H1 (cell line): Measurements from ENCODE around the gene CEP120. TPM values are rescaled to one million over a fixed set of nuclear protein-coding genes. Genes with fewer than 3 reads are reported as not detected.

Source experiments
- CTCF ChIA-PET: fragments of 300-600 bp; sonication (Branson Sonifier 250); formaldehyde crosslinking; loops from one replicate; lab custom pipeline; 2021; ENCODE audit not compliant: partially characterized antibody; lab: Charles Lee
- POLR2A ChIA-PET: fragments of 300-600 bp; sonication (Branson Sonifier 250); formaldehyde crosslinking; loops from one replicate; lab custom pipeline; 2021; ENCODE audit warnings: inconsistent platforms; ENCODE audit not compliant: partially characterized antibody; lab: Charles Lee
- DNase-seq, 2 experiments: peaks; one replicate each; pipeline versions ENCODE4 v3.0.0 to v3.0.0-alpha.2; 2010 to 2022; ENCODE audit warnings: low spot score in 2 of 2, low read depth in 1 of 2, mixed read lengths in 1 of 2
- FAIRE-seq: peaks from 2 replicates; lab custom pipeline; 2011; peaks lifted over from hg19 to GRCh38; lab: Jason Lieb, UNC
- H2AFZ ChIP-seq: 2 replicates; pipeline ENCODE4 v1.8.1; 2012; ENCODE audit warnings: low read length, inconsistent platforms
- H2AK5ac ChIP-seq: 2 replicates; pipeline ENCODE4 v1.6.1; 2013; ENCODE audit warnings: low read depth, low read length
- H2BK120ac ChIP-seq: replicated peaks from 2 replicates; pipeline ENCODE3; 2013; ENCODE audit warnings: low read depth, low read length, inconsistent platforms
- H2BK12ac ChIP-seq: 2 replicates; pipeline ENCODE4 v1.6.1; 2013; ENCODE audit warnings: low read depth, low read length
- H2BK15ac ChIP-seq: 2 replicates; pipeline ENCODE4 v1.6.1; 2013; ENCODE audit warnings: low read length
- H2BK20ac ChIP-seq: 2 replicates; pipeline ENCODE4 v1.6.1; 2013; ENCODE audit warnings: low read length
- H2BK5ac ChIP-seq: 2 replicates; pipeline ENCODE4 v1.6.1; 2013; ENCODE audit warnings: low read depth, low read length
- H3K14ac ChIP-seq: 2 replicates; pipeline ENCODE4 v1.6.1; 2013; ENCODE audit warnings: inconsistent platforms; ENCODE audit not compliant: insufficient read length
- H3K18ac ChIP-seq: 2 replicates; pipeline ENCODE4 v1.6.1; 2013; ENCODE audit warnings: low read length; ENCODE audit errors: extremely low read depth
- H3K23ac ChIP-seq: 2 replicates; pipeline ENCODE4 v1.6.1; 2013; ENCODE audit warnings: inconsistent platforms; ENCODE audit not compliant: insufficient read length
- H3K23me2 ChIP-seq: 2 replicates; pipeline ENCODE4 v1.6.1; 2013; ENCODE audit warnings: low read depth, low read length
- H3K27ac ChIP-seq: 2 replicates; pipeline ENCODE4 v1.6.1; 2011; ENCODE audit warnings: low read depth, low read length, inconsistent platforms
- H3K27me3 ChIP-seq, 4 experiments: replicated peaks in 1 of 4; 1 replicate in 1 of 4; 2 replicates in 3 of 4; pipeline versions ENCODE4 v1.6.1 to v1.8.1; 2011 to 2013; ENCODE audit warnings: low read length in 3 of 4, mild to moderate bottlenecking in 3 of 4, inconsistent platforms in 2 of 4, mixed read lengths in 2 of 4, moderate library complexity in 1 of 4; ENCODE audit not compliant: control insufficient read depth in 3 of 4, insufficient read depth in 3 of 4; ENCODE audit errors: extremely low read depth in 1 of 4
- H3K36me3 ChIP-seq, 4 experiments: 2 replicates each; pipeline versions ENCODE4 v1.6.1 to v1.8.1; 2011 to 2013; ENCODE audit warnings: mild to moderate bottlenecking in 4 of 4, low read length in 3 of 4, moderate library complexity in 2 of 4, control low read depth in 1 of 4, inconsistent platforms in 1 of 4; ENCODE audit not compliant: insufficient read depth in 4 of 4, control insufficient read depth in 2 of 4
- H3K4ac ChIP-seq: replicated peaks from 2 replicates; pipeline ENCODE3; 2013; ENCODE audit warnings: low read length, low read depth, mixed read lengths, inconsistent platforms; ENCODE audit not compliant: insufficient read length
- H3K4me1 ChIP-seq, 4 experiments: replicated peaks in 1 of 4; 1 replicate in 1 of 4; 2 replicates in 3 of 4; pipeline versions ENCODE4 v1.6.1 to v1.8.1; 2011 to 2013; ENCODE audit warnings: low read length in 3 of 4, inconsistent platforms in 2 of 4, mixed read lengths in 1 of 4; ENCODE audit not compliant: insufficient read depth in 4 of 4, control insufficient read depth in 3 of 4
- H3K4me2 ChIP-seq, 2 experiments: 2 replicates each; pipeline versions ENCODE4 v1.6.1 to v1.8.1; 2011 to 2013; ENCODE audit warnings: low read depth in 2 of 2, low read length in 2 of 2, control low read depth in 1 of 2, inconsistent platforms in 1 of 2, mild to moderate bottlenecking in 1 of 2; ENCODE audit not compliant: insufficient read depth in 1 of 2
- H3K4me3 ChIP-seq, 4 experiments: fragments of 200-600, 300-600 bp in 1 of 4; sonication (generic), shearing (Covaris generic), sonication (Bioruptor Twin) in 1 of 4; 2 replicates each; pipeline versions ENCODE4 v1.5.1 to v1.8.1; 2011 to 2016; ENCODE audit warnings: low read length in 4 of 4, low read depth in 3 of 4, control low read depth in 2 of 4, inconsistent platforms in 2 of 4, mild to moderate bottlenecking in 2 of 4, mixed read lengths in 1 of 4, moderate library complexity in 1 of 4; ENCODE audit not compliant: insufficient read depth in 2 of 4; ENCODE audit errors: extremely low read depth in 1 of 4
- H3K56ac ChIP-seq: replicated peaks from 2 replicates; pipeline ENCODE3; 2013; ENCODE audit warnings: low read depth, mild to moderate bottlenecking, mixed read lengths, low read length, inconsistent platforms; ENCODE audit not compliant: insufficient read length
- H3K79me1 ChIP-seq: 2 replicates; pipeline ENCODE4 v1.6.1; 2013; ENCODE audit warnings: low read depth, low read length, control low read depth
- H3K79me2 ChIP-seq, 2 experiments: 2 replicates each; pipeline versions ENCODE4 v1.6.1 to v1.8.1; 2012 to 2013; ENCODE audit warnings: low read length in 2 of 2, mild to moderate bottlenecking in 2 of 2, inconsistent platforms in 1 of 2; ENCODE audit not compliant: insufficient read depth in 2 of 2, control insufficient read depth in 1 of 2
- H3K9ac ChIP-seq, 4 experiments: replicated peaks in 1 of 4; 1 replicate in 1 of 4; 2 replicates in 3 of 4; pipeline versions ENCODE4 v1.6.1 to v1.8.1; 2011 to 2013; ENCODE audit warnings: low read depth in 3 of 4, low read length in 3 of 4, control low read depth in 2 of 4, mild to moderate bottlenecking in 2 of 4, moderate library complexity in 2 of 4, inconsistent platforms in 1 of 4; ENCODE audit errors: extremely low read depth in 1 of 4
- H3K9me3 ChIP-seq, 2 experiments: 2 replicates each; pipeline versions ENCODE4 v1.6.1 to v1.8.1; 2012 to 2013; ENCODE audit warnings: mild to moderate bottlenecking in 2 of 2, moderate library complexity in 2 of 2, control low read depth in 1 of 2, inconsistent platforms in 1 of 2, low read depth in 1 of 2, low read length in 1 of 2, mixed read lengths in 1 of 2; ENCODE audit not compliant: insufficient read depth in 2 of 2
- H4K20me1 ChIP-seq, 2 experiments: replicated peaks in 1 of 2; 2 replicates each; pipeline versions ENCODE3 to v1.8.1; 2011 to 2013; ENCODE audit warnings: inconsistent platforms in 2 of 2, low read length in 2 of 2, mild to moderate bottlenecking in 1 of 2; ENCODE audit not compliant: insufficient read depth in 2 of 2, control insufficient read depth in 1 of 2
- H4K5ac ChIP-seq: 2 replicates; pipeline ENCODE4 v1.6.1; 2013; ENCODE audit warnings: low read length, low read depth, mixed read lengths, inconsistent platforms; ENCODE audit not compliant: insufficient read length
- H4K8ac ChIP-seq: 2 replicates; pipeline ENCODE4 v1.8.0; 2013; ENCODE audit warnings: mild to moderate bottlenecking, moderate library complexity, low read length, inconsistent platforms; ENCODE audit not compliant: insufficient read depth; ENCODE audit errors: extremely low read depth
- H4K91ac ChIP-seq: replicated peaks from 2 replicates; pipeline ENCODE3; 2013; ENCODE audit warnings: low read length, mixed read lengths, inconsistent platforms; ENCODE audit not compliant: insufficient read length
- ASH2L ChIP-seq: fragments of 200-600, 300-600 bp; sonication (generic); IDR thresholded peaks from one replicate; pipeline ENCODE4 v1.7.1; 2017; ENCODE audit warnings: low read length
- CBX5 ChIP-seq: fragments of 300-800, 300-1000 bp; sonication (generic); IDR thresholded peaks from 2 replicates; pipeline ENCODE4 v1.7.1; 2016; ENCODE audit warnings: antibody characterized with exemption, low read length, low read depth
- CHD1 ChIP-seq: IDR thresholded peaks from 2 replicates; pipeline ENCODE4 v1.6.1; 2012; ENCODE audit warnings: low read depth, low read length, improper control_type of control experiment
- CHD2 ChIP-seq: IDR thresholded peaks from 2 replicates; pipeline ENCODE4 v1.6.1; 2012; ENCODE audit warnings: low read length, improper control_type of control experiment
- EP300 ChIP-seq, 2 experiments: IDR thresholded peaks; 1 replicate in 1 of 2; 2 replicates in 1 of 2; pipeline ENCODE4 v1.6.1; 2011 to 2012; ENCODE audit warnings: low read depth in 2 of 2, low read length in 2 of 2, mild to moderate bottlenecking in 2 of 2, borderline replicate concordance in 1 of 2, inconsistent platforms in 1 of 2, moderate library complexity in 1 of 2
- GTF2F1 ChIP-seq: IDR thresholded peaks from 2 replicates; pipeline ENCODE4 v1.6.1; 2012; ENCODE audit warnings: low read depth, low read length, improper control_type of control experiment, borderline replicate concordance
- KDM5A ChIP-seq: fragments of 200-600 bp; IDR thresholded peaks from 2 replicates; pipeline ENCODE4 v1.7.1; 2012; ENCODE audit warnings: mild to moderate bottlenecking, low read length, inconsistent platforms, mixed read lengths
- NANOG ChIP-seq: IDR thresholded peaks from 2 replicates; pipeline ENCODE4 v1.6.1; 2011; ENCODE audit warnings: low read length, low read depth, mild to moderate bottlenecking, inconsistent platforms; ENCODE audit not compliant: insufficient read depth, poor library complexity, severe bottlenecking
- NRF1 ChIP-seq: IDR thresholded peaks from 2 replicates; pipeline ENCODE4 v1.6.1; 2011; ENCODE audit warnings: mild to moderate bottlenecking, low read depth, low read length, improper control_type of control experiment
- RBBP5 ChIP-seq: IDR thresholded peaks from 2 replicates; pipeline ENCODE4 v1.7.1; 2012; ENCODE audit warnings: low read depth, mild to moderate bottlenecking, inconsistent platforms, low read length, moderate library complexity, borderline replicate concordance
- TAF1 ChIP-seq: IDR thresholded peaks from 2 replicates; pipeline ENCODE4 v1.6.1; 2011; ENCODE audit warnings: mild to moderate bottlenecking, low read depth, low read length
- TCF12 ChIP-seq: IDR thresholded peaks from 2 replicates; pipeline ENCODE4 v1.6.1; 2011; ENCODE audit warnings: low read depth, mild to moderate bottlenecking, low read length
- WGBS, 2 experiments: shearing (Covaris generic) in 1 of 2; methylation state at CpG; one replicate each; pipeline versions ENCODE4 v1.1.6 to v1.1.7; 2013 to 2015; ENCODE audit warnings: low lambda C conversion rate in 2 of 2, mixed read lengths in 2 of 2, inconsistent platforms in 1 of 2, low coverage in 1 of 2, missing lambda C conversion rate in 1 of 2; ENCODE audit not compliant: insufficient replicate concordance in 2 of 2, insufficient coverage in 1 of 2, insufficient read length in 1 of 2; ENCODE audit errors: extremely low coverage in 1 of 2, missing lambda C conversion rate in 1 of 2; 5-methylcytosine and 5-hydroxymethylcytosine counted together
- polyA plus RNA-seq, 7 experiments: library from polyadenylated mRNA; depleted of rRNA in 3 of 7; stranded (reverse) in 5 of 7; unstranded in 2 of 7; fragments of >200 nt in 5 of 7; fragments of 200-250 nt in 2 of 7; gene quantifications; 1 replicate in 5 of 7; 2 replicates in 1 of 7; 4 replicates in 1 of 7; pipeline versions ENCODE4 v1.2.1 to v1.2.3, GENCODE V29; 2011 to 2013; ENCODE audit warnings: missing spikeins in 2 of 7, mixed read lengths in 2 of 7
- total RNA-seq: library from RNA; stranded (reverse); fragmentation: NEBNext Ultra II Directional; extraction: Animal tissue kit (Norgen Biotek cat#: 25700); gene quantifications from 2 replicates; pipeline ENCODE4 v1.2.1, GENCODE V29; 2021
- TF ChIP-seq, protein P1 (sequence below): IDR thresholded peaks from 2 replicates; pipeline ENCODE4 v1.6.1; 2011; ENCODE audit warnings: low read length, improper control_type of control experiment
- TF ChIP-seq, protein P2 (sequence below): IDR thresholded peaks from 2 replicates; pipeline ENCODE4 v1.6.1; 2012; ENCODE audit warnings: inconsistent platforms

Gene CEP120
- total and polyA plus RNA-seq, 2 of the 8 experiments (the other 6 are each of a cell fraction or from before 2014, with no cell fraction given) = 9.3 to 17.9 TPM

DNA sequence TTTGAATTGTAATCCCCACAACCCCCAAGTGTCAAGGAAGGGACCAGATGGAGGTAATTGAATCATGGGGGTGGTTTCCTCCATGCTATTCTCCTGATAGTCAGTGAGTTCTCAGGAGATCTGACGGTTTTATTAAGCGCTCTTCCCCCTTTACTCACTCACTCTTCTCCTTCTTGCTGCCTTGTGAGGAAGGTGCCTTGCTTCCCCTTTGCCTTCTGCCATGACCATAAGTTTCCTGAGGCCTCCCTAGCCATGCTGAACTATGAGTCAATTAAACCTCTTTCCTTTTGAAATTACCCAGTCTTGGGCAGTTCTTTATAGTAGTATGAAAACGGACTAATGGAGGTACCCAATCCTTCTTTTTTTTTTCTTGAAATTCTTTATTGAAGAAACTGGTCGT lies 2.2 kb upstream of the CEP120 start:
- ChIA-PET CTCF (no interaction called here), POLR2A (no interaction called here)
- Histone ChIP-seq H3K79me2 (peaks cover 0 to 22% of the 10 kb centered on the region in 2 experiments; a peak in 3 of 4 replicates), H3K56ac (no peak overlapping the region), H3K36me3 (no peaks in the 10 kb centered on the region), H3K4me3 (no peak overlapping the region), H2BK20ac (no peak overlapping the region; the same call in 1 of the 2 replicates), H2BK12ac (no peak overlapping the region), H3K4me2 (no peak overlapping the region), H4K8ac (no peak overlapping the region), H3K27me3 (no peaks in the 10 kb centered on the region), H4K5ac (no peak overlapping the region), H3K18ac (no peak overlapping the region), H3K23me2 (peaks cover 7% of the 10 kb centered on the region), H3K79me1 (0 out of 2 replicates have a peak, but pooled peaks cover 2% of the 10 kb centered on the region), H2BK15ac (no peak overlapping the region), H3K4me1 (peaks cover 0 to 7% (median 1%) of the 10 kb centered on the region in 4 experiments; a peak in 2 of 7 replicates), H4K20me1 (no peaks in the 10 kb centered on the region), H4K91ac (no peak overlapping the region), H3K14ac (no peak overlapping the region), H3K9me3 (no peaks in the 10 kb centered on the region), H3K4ac (no peak overlapping the region), H2BK120ac (no peak overlapping the region), H3K23ac (no peak overlapping the region), H3K27ac (no peak overlapping the region), H2AFZ (no peak overlapping the region), H2BK5ac (no peak overlapping the region), H2AK5ac (no peak overlapping the region), H3K9ac (no peak overlapping the region)
- 91% methylated on average over 4 of the region's 4 CpGs; no CpG with 5 or more reads in 1 of the 2 experiments for WGBS, 2 experiments
- FAIRE-seq = no peak
- DNase-seq = no peak
- TF ChIP-seq CHD2 (no peak), EP300 (IDR thresholded peaks at IDR 0.05; ENCODE audit: borderline replicate concordance in 1 of 2, low read depth in 2 of 2, low read length in 2 of 2) (no peak), RBBP5 (no peak), GTF2F1 (no peak), NRF1 (no peak), KDM5A (no peak), NANOG (no peak), TCF12 (no peak), ASH2L (no peak), CHD1 (no peak), CBX5 (no peak), TAF1 (no peak)
- TF ChIP-seq, protein P1, sequence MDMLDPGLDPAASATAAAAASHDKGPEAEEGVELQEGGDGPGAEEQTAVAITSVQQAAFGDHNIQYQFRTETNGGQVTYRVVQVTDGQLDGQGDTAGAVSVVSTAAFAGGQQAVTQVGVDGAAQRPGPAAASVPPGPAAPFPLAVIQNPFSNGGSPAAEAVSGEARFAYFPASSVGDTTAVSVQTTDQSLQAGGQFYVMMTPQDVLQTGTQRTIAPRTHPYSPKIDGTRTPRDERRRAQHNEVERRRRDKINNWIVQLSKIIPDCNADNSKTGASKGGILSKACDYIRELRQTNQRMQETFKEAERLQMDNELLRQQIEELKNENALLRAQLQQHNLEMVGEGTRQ = no peak
- TF ChIP-seq, protein P2, sequence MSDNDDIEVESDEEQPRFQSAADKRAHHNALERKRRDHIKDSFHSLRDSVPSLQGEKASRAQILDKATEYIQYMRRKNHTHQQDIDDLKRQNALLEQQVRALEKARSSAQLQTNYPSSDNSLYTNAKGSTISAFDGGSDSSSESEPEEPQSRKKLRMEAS = no peak
